ENCODE results near the gene CNTNAP5. TPM values are rescaled to one million over a fixed set of nuclear protein-coding genes. Genes with fewer than 3 reads are reported as not detected.
A peak's percentile ranks its signal among the peaks of the same experiment; 100 is the strongest.

Gene CNTNAP5
- total RNA-seq, 1 experiment from 2014 or later: 0.48 TPM

- TF ChIP-seq CTCF (conservative IDR thresholded peaks at IDR 0.05): no peak
- no peak overlapping the region for H4K8ac ChIP-seq (replicated peaks; ENCODE audit: insufficient read length, low read depth, low read length)
- no peak overlapping the region for H2BK5ac ChIP-seq (ENCODE audit: insufficient read length, low read length)
- no peak overlapping the region for H3K9ac ChIP-seq (ENCODE audit: extremely low read depth, insufficient read length, low read length)
- H2AK5ac ChIP-seq (ENCODE audit: insufficient read length, low read length): no peak overlapping the region
- no peaks in the 10 kb centered on the region for H3K79me1 ChIP-seq (ENCODE audit: insufficient read depth, low read depth, low read length, poor library complexity, severe bottlenecking)
- H2AFZ ChIP-seq (ENCODE audit: low read length): no peak overlapping the region
- H3K18ac ChIP-seq (ENCODE audit: insufficient read length, low read depth, low read length): no peak overlapping the region
- H3K23me2 ChIP-seq (ENCODE audit: insufficient read length, low read depth, low read length, poor library complexity, severe bottlenecking): no peaks in the 10 kb centered on the region
- Mint-ChIP-seq H3K27ac (peak overlapping the region in 1 of 3 experiments; percentile 37; a peak in 1 of 7 replicates), H3K36me3 (ENCODE audit: insufficient read depth in 1 of 3, low read depth in 3 of 3) (peaks cover 6 to 10% (median 10%) of the 10 kb centered on the region in 3 experiments; a peak in 6 of 7 replicates), H3K27me3 (ENCODE audit: low read depth) (no peaks in the 10 kb centered on the region), H3K4me1 (peaks cover 6 to 7% of the 10 kb centered on the region in 2 experiments), H3K4me3 (no peak overlapping the region), H3K9me3 (peaks cover 7 to 9% of the 10 kb centered on the region in 2 experiments; a peak in 4 of 5 replicates)
- no peak overlapping the region for H3K4me2 ChIP-seq (ENCODE audit: insufficient read depth, insufficient read length, low read length)
- no peak overlapping the region for H3K56ac ChIP-seq (ENCODE audit: insufficient read length, low read depth, low read length)
- no peaks in the 10 kb centered on the region; the same call in 1 of the 2 replicates for H3K4me1 ChIP-seq (ENCODE audit: insufficient read depth, low read length)
- no peak overlapping the region for H3T11ph ChIP-seq (ENCODE audit: low read length)
- H3K14ac ChIP-seq (ENCODE audit: insufficient read depth, low read length): no peak overlapping the region
- H3K27me3 ChIP-seq (ENCODE audit: insufficient read depth, low read length): no peaks in the 10 kb centered on the region
- no peaks in the 10 kb centered on the region for H4K20me1 ChIP-seq (ENCODE audit: control insufficient read depth, insufficient read depth, insufficient read length)
- no peak overlapping the region for H2BK15ac ChIP-seq (ENCODE audit: low read depth, low read length)
- H3K9me3 ChIP-seq (ENCODE audit: control insufficient read depth, low read depth, low read length): no peaks in the 10 kb centered on the region
- no peak overlapping the region for H3K23ac ChIP-seq (ENCODE audit: insufficient read length, low read depth, low read length)
- H2BK20ac ChIP-seq (ENCODE audit: low read depth, low read length, poor library complexity, severe bottlenecking): no peak overlapping the region
- H2BK120ac ChIP-seq (ENCODE audit: low read depth, low read length, poor library complexity, severe bottlenecking): no peak overlapping the region
- no CpG with 5 or more reads among the region's 4 CpGs for WGBS (ENCODE audit: extremely low coverage, insufficient read length, low lambda C conversion rate)
- no peak for DNase-seq
- H4K91ac ChIP-seq (ENCODE audit: insufficient read length, low read depth, low read length): no peak overlapping the region
- H3K79me2 ChIP-seq (ENCODE audit: insufficient read depth, low read length): no peaks in the 10 kb centered on the region
- no peak overlapping the region for H4K5ac ChIP-seq (ENCODE audit: insufficient read length, low read depth, low read length)
- H2BK12ac ChIP-seq (ENCODE audit: insufficient read length, low read depth, low read length): no peak overlapping the region
- no peak overlapping the region for H3K27ac ChIP-seq (ENCODE audit: insufficient read length, low read depth, low read length)
- no peak overlapping the region for H3K4ac ChIP-seq (ENCODE audit: low read depth, low read length)
Measured at GRCh38 chr2:124343827-124344498, 318.9 kb downstream of the CNTNAP5 start.
